KBM-7 (cell line): ENCODE results near the gene PTPRB.

ENCODE experiments used
- DNase-seq: peaks from one replicate; pipeline ENCODE4 v3.0.0-alpha.2; 2015
- in situ Hi-C: fragments of 300-500 bp; cut with MboI; formaldehyde crosslinking; loops from 2 replicates; pipeline ENCODE4 v1.14.3; 2020; ENCODE audit warnings: low sequenced_read_pairs, low pct_unique_long_range_greater_than_20kb, mixed read lengths

The PTPRB gene

DNA sequence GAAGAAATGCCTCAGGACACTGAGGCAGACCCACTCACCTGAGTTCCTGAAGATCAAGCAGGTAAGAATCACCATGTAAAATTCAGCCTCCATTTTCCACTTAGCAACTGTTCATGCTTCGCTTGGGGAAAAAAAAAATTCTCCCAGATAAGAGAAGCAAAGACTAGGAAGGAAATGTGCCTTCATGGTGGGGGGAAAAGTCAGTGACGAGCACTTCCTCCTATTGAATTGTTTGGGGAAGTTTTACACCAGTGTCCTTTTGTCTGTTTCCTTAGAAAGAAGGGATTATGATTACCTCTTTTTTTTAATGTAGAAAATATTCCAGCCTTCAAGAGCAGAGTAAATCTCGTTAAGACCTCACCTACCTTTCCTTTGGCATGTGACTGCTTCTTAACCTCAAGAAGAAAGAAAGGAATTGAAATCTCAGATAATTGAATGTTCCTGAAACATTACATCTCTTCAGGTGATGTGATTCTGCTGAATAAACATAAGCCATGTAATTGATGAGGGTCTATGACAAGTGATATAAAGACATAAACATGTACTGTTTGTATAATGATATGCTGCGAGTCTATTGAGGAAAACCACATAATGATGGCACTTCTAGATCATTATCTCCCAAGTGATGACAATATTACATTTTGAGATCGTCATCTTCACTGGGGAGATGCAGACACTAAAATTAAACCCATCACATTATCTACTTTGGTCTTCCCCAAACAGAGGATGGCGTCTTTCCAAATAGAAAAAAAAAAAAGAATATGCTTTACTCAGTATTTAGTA lies at the start of gene PTPRB:
PTPRB (minus strand) TSS at position 127 of the 783 bp plus-strand sequence; CDS start at position 93, 34 bp downstream.
- DNase-seq: peak; percentile 1
- in situ Hi-C loops: no loop called here

DNA sequence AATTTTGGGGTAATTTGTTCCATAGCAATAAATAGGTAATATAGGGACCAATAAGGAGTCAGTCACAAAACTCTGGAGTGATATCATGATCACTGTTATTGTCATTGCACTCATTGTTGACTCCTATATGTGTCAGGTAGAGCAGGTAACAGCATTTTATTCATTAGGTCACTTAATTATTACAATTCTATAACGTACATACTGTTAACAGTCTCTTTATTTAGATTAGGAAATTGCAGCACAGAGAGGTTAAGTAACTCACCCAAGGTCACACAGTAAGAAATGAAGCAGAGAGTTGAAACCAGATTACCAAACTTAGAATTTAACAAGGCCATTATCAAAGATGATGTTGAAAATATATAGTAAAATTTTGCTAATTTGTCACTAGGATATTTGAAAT lies 49.7 kb upstream of the PTPRB start:
- DNase-seq: no peak

DNA sequence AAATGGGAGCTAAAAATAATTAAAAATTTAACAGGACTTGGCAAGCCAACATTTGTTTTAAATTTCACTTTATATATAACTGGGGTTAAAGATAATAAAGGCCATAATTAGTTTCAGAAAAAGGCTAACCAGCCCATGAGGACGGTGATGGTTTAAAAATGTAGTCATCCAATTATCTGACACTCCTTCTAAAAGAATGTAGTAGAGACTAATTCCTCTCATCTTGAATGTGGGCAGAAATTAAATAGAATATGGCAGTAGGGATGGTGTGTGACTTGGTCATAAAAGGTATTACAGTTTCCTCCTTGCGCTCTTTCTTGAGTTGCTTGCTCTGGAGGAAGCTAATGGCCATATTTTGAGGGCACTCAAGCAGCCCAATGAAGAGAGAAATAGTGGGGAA lies 49.1 kb upstream of the PTPRB start:
- in situ Hi-C loops: no loop called here
- no peak for DNase-seq

More for the DNA sequence above, 49.7 kb upstream of the PTPRB start:
- in situ Hi-C loops: no loop called here

DNA sequence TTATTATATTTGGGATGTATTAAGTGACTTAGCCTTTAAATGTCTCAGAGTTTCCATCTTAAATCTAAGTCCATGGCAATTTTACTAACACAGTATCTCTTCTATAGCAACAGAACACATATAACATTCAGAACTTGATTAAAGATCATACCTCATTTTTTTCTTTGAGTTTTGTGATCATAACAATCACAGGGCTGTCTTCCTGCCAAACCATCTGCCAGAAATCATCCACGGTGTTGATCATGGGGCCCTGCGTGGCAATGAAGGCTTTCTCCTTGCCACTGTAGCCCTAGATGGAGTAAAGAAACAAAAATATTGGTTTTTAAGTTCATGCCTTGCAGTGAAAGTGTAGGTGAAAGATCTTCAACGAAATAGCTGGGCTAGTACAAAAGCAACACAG lies 46.7 kb upstream of the PTPRB start:
- in situ Hi-C loops: no loop called here
- no peak for DNase-seq

DNA sequence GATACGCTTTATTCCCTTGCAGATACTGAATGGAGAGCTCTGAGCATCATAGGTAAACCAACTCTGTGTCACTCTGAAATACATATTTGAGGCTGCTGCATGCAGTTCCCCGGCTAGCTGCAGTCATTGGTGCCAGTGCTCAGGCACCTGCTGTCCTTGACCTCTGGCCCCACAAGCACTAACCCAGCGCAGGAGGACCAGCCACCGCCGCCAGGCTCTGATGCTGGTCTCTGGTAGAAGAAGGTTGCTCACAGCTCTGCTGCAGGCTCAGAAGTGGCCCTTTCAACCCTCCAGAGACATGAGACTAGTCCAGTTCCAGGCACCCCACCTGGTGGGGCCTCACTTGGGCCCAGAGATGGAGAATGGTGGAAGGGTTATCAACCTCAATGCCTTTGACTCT lies 34.5 kb upstream of the PTPRB start:
- in situ Hi-C loops: no loop called here
- no peak for DNase-seq

DNA sequence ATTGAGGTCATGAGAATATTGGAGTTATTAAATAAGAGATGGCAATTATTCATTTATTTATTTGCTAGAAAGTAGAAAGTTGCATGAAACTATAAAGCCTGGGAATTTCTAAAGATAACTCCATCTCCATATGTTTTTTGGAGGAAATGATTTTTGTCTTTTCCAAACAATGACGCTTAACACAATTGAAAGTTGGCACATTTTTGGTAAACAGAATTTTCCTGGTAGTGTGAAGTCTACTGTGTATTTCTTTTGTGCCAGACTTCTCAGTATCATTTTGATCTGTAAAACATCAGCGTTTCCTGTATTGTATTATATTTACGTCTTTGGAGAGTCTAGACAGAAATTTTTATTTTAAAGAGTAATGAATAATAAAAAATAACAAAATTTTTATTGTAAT lies 33.7 kb upstream of the PTPRB start:
- no peak for DNase-seq
- in situ Hi-C loops: no loop called here

DNA sequence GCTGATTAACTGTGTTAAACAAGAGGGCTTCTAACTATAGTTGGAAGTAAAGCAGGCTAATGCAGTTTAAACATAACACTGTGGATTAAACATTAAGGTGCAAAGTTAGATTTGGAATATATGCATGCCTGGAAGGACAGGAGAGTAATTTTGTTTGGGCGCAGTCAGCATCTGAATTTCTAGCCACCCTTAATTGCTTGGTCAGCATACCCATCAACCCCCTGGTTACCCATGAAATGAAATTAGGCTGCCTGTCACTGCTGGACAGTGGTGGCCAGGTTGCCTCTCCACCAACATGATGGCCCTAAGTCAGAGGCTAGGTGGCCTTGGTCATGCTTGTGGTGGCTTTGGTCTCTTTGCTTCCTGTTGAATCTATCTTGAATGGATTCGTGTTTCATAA lies 30.0 kb upstream of the PTPRB start:
- DNase-seq: no peak
- in situ Hi-C loops: no loop called here

DNA sequence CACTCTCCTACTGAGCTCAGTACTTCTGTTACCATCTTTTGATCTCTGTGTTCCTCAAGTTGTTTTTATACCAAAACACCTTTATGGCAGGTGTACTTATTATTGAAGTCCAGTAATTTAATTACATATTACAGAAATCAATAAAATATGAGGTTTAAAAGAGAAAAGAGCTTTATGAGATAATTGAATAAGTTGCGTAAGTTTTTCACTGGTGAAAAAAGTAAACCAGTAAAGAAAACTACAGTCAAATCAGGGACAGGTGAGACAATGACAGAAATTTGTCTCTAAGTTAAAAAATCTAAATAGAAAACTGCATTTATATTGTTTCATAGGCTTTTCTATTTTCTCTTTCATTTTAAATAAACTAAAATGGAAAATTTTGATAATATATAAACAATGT lies 29.1 kb upstream of the PTPRB start:
- DNase-seq: no peak
- in situ Hi-C loops: no loop called here

DNA sequence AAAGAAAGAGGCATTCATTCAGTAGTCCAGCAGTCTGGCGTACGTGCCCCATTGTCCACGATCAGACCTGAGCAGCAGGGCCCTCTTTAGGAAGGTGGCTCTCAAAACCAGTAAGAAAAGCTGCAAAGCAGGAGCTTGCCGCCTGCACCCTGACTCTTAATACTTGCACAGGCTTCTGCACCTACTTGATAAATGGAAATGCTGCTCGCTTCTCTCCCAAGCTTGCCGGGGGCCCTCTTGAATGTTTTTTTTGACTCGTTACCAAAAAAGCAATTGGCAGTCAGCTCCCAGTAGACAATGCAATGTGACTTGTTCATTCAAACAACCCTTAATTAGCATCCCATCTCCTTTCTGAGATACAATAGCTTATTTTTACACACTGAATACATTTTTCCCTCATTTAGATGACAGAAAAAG lies 27.2 kb upstream of the PTPRB start:
- in situ Hi-C loops: no loop called here
- no peak for DNase-seq

DNA sequence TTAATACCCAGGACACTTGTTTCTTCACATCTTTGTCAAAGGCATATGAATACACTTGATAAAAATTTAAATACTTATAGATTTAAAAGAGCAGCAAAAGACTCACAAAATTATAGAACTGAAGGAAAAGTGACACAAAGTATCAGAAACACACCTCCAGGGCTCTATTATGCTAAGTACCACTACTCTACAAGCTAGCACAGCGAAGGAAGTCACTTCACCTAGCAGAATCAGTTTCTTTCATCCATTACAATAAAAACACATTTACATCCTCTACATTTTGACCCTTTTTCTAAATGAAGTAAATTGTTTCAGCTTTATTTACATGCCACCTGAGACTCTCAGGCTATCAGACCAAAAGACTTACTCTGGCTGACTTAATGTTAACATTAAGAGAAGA lies 26.6 kb upstream of the PTPRB start:
- in situ Hi-C loops: no loop called here
- no peak for DNase-seq

DNA sequence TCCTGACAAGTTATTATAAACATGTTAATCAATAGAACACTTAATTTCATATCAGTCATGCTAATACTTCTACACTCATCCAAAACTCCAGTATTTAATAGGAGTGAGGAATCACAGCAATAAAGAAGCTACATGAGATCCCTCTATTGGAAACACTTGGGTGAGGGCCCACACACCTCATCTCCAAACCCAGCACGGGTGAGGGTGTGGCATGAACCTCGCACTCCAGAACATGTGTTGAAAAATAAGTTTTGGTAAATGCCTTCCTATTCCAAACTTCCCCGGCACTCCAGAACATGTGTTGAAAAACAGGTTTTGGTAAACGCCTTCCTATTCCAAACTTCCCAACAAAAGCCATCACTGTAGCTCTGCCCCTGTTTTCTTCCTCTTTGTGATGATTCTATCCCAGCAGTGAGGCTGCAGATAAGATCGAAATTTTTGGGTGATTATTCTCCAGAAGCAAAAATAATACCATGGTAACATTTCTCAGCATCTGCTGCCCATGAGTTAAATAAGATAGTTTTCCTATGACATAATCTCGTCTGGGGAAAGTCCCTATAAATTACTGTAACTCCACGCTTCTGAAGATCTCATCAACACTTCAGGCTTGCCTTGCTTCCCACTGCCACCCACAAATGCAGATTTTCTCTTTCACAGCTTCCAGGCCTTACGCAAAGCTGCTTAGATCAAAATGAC lies 24.4 kb upstream of the PTPRB start:
- in situ Hi-C loops: no loop called here
- no peak for DNase-seq

DNA sequence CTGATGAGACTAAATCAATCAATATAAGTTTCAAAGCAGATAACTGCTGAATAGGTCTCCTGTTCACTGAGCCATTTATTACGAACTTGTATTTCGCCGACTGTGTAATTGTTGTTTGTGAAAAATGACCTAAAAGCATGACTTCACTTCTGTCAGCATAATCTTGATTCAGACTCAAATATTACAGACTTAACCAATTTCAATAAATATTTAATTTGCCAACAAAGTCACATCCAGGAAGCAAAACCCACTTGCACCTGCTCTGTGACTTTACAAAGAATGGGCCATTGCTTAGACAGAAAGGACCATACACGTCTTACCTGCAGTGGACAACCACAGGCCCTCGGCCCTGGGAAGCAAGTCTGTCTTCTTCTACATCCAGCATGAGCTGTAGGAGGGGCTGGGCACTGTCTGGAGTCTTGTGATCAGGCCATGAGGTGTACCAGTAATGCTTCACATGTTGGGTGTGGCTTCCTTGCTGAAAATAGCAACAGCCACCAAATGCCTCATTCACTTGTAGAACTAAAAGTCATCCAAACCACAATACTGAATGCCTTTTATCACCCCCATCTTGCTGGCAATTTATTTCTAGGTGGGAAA lies 23.5 kb upstream of the PTPRB start:
- in situ Hi-C loops: no loop called here
- no peak for DNase-seq

DNA sequence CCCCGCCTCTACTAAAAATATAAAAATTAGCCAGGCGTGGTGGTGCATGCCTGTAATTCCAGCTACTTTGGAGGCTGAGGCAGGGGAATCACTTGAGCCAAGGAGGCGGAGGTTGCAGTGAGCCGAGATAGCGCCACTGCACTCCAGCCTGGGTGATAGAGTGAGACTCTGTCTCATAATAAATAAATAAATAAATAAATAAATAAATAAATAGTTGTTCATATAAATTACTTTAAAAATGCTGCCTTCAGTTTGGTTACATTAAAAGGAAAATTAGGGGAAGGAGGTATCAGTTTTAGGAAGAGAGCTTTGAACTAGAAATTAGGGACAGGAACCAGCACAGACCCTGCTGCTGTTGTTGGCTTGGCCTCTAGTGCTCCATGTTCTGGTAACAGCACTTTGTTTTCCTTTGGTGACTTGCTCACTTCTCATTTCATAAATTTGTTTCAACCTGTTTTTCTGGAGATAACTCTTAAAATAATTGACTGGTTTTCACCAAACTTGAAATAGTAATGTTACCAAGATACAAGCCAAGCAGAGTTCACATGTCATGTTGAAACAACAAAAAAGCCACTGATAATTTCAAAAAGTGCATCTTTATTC lies 22.9 kb upstream of the PTPRB start:
- no peak for DNase-seq

DNA sequence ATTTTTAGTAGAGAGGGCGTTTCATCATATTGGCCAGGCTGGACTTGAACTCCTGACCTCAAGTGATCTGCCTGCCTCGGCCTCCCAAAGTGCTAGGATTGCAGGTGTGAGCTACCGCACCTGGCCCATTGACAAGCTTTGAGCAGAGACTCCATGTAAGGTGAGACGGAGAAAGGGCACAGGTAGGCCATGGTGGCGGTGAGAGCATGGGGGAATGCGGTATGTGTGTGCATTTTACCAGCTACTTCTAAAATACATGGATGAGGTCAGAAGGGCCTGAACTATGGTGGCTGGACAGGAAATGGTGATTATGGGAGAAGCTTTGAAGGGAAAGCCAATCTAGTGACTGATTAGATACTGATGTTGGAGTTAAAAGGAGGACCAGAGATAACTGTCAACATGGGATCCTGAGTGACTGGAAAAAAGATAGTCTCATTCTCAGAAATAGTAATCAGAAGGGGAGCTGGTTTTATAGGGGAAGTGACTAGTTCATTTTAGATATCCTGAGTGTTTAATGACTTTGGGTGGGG lies 21.9 kb upstream of the PTPRB start:
- in situ Hi-C loops: no loop called here

More for the DNA sequence above, 22.9 kb upstream of the PTPRB start:
- in situ Hi-C loops: no loop called here

DNA sequence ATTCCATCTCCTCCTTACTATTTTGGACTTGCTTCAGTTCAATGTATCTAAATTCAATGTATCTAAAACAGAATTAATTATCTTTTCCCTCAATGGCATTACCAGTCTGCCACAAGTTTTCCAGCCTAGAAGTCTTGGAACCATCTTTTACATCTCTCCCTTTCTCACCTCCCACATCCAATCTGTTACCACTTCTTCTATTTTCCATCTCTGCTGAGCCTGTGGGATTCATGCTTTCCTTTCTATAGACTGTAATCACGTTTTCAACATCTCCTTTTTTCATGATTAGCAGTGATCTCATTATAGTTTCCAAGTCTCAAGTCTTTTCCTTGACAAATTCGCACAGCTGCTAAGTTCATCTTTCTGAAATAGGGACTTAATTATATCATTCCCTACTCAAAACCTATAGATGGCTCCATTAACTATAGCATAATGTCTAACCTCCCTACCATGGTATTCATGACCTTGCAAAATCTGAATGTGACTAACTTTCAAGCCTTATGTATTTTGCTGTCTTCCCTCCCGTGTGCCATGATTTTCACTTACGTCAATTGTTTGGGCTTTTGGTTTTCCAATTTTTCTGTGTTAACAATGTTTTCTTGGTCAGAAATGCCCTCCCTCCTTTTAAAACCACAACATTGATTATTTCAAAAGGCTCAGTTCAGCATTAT lies 20.5 kb upstream of the PTPRB start:
- DNase-seq: no peak
- in situ Hi-C loops: no loop called here

More for the DNA sequence above, 21.9 kb upstream of the PTPRB start:
- DNase-seq: no peak

DNA sequence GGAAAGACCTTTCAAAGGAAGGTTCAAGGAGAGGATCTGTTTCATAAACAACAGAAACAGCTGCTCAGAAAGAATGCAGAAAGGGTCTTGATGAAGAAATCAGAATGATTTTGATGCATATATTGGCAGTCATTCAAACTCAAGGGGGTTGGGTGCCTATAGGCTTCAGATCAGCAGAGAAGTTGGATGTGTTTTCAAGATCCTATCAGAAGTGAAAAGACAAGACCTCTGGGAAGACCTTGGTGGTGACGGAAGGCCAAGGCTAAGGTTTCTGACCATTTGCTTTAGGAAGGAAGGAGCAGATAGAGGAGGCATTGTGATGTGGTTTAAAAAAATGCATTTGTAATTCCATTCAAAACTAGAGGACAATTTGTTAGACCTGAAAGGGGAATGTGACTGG lies 15.2 kb upstream of the PTPRB start:
- in situ Hi-C loops: no loop called here
- DNase-seq: no peak

DNA sequence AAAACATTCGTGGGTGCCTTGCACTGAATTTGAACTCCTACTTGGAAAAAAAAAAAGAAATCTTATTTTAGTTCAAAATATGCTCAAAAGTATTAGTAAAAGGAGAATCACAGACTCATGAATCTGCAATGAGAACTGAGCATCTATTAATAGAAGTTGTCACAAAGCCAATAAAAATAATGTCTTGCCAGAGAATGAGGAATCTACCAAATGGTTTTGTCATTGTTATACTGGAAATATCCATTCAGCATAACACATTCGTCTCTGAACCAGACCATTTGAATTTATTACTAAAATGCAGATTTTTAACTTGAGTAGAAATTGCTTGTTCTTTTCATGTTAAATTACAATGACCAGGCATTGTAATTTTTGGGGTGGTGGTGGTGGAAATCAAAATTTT lies 11.6 kb upstream of the PTPRB start:
- no peak for DNase-seq
- in situ Hi-C loops: no loop called here

DNA sequence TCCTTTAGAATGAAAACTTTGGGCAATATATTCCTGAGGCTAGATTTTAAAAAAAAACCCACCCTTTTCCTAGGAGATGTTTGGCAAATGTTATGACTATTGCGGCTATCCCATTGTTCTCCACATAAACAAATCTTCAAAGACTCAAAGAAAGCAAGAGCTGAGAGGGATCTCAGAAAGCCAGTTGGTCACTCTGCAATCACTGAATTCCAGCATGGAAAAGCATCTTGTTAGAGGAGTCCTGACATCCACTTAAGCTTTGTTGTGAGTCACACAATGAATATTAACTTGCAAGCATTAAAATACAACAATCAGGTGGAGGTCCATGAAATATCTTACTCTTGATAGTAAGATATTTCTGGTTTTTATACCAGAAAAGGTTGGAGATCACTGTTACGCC lies 11.0 kb upstream of the PTPRB start:
- in situ Hi-C loops: no loop called here
- no peak for DNase-seq

DNA sequence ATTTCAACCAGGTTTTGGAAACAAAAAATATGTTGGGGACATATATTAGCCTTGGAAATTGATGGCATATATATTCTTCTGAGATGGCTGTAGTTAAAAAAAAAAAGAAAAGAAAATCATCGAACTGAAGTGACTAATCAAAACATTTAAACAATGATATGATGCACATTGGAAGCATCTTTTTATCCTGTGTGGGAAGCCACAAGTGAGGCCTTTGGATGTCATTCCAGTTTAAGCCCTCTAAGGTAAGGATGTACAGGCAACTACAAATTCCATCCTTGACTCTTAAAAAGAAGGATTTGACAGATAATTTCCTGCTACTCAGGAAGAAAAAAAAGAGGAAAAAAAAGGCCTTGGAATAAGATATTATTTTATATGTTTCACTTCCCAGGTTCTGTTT lies 9.6 kb upstream of the PTPRB start:
- DNase-seq: no peak
- in situ Hi-C loops: no loop called here
